Fibroblast of lung (primary cell): Measurements from ENCODE around the gene KLHL17.

Source experiments
- CTCF ChIP-seq, 2 donors: IDR thresholded peaks in 1 of 2; conservative IDR thresholded peaks in 1 of 2; 1 replicate in 1 of 2; 2 replicates in 1 of 2; pipeline ENCODE4 v1.5.1; 2011 to 2012; ENCODE audit warnings: low read length in 2 of 2, control low read depth in 1 of 2, inconsistent platforms in 1 of 2, low read depth in 1 of 2, mild to moderate bottlenecking in 1 of 2
- EZH2 ChIP-seq: IDR thresholded peaks from 2 replicates; pipeline ENCODE4 v1.5.1; 2012; ENCODE audit warnings: low read length, control low read depth, mild to moderate bottlenecking; ENCODE audit errors: missing control alignments

DNA sequence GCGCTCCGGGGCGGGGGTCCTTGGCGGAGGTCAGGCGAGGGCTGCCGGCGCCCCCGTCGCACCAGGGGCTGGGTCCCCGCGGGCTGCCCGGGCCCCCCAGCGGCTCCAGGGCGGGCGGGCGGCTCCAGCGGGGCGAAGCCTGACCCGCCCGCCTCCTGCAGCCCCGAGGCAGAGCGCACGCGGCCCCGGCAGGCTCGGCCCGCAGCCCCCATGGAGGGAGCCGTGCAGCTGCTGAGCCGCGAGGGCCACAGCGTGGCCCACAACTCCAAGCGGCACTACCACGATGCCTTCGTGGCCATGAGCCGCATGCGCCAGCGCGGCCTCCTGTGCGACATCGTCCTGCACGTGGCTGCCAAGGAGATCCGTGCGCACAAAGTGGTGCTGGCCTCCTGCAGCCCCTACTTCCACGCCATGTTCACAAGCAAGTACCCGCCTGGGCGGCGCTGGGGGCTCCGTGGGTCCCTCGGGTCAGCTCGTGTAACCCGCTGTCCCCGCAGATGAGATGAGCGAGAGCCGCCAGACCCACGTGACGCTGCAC, 817 bp downstream of the KLHL17 start:
- TF ChIP-seq CTCF (conservative IDR thresholded peaks at IDR 0.05 in 1 of 2, IDR thresholded peaks at IDR 0.05 in 1 of 2; ENCODE audit: low read depth in 1 of 2, low read length in 2 of 2) = no peak
- TF ChIP-seq EZH2 = no peak
